Measurements from ENCODE around the gene ABCB11.

GRCh38 chr2:169011698-169012097 is 19.4 kb downstream of the ABCB11 start:
- TF ChIP-seq, protein P1, sequence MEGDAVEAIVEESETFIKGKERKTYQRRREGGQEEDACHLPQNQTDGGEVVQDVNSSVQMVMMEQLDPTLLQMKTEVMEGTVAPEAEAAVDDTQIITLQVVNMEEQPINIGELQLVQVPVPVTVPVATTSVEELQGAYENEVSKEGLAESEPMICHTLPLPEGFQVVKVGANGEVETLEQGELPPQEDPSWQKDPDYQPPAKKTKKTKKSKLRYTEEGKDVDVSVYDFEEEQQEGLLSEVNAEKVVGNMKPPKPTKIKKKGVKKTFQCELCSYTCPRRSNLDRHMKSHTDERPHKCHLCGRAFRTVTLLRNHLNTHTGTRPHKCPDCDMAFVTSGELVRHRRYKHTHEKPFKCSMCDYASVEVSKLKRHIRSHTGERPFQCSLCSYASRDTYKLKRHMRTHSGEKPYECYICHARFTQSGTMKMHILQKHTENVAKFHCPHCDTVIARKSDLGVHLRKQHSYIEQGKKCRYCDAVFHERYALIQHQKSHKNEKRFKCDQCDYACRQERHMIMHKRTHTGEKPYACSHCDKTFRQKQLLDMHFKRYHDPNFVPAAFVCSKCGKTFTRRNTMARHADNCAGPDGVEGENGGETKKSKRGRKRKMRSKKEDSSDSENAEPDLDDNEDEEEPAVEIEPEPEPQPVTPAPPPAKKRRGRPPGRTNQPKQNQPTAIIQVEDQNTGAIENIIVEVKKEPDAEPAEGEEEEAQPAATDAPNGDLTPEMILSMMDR (IDR thresholded peaks at IDR 0.05 in 8 of 11, conservative IDR thresholded peaks at IDR 0.05 in 3 of 11), result no peak
- no peak for TF ChIP-seq POLR2A (IDR thresholded peaks at IDR 0.05)

Measured in spleen (tissue), 7 donors.